GM10248 (cell line): ENCODE results near the gene HIVEP1.

Experiments used
- CTCF ChIA-PET: fragments of 300-600 bp; sonication (Branson Sonifier 250); formaldehyde crosslinking; extraction: SDS; loops from one replicate; lab custom pipeline; 2021; ENCODE audit warnings: antibody characterized with exemption; lab: Yijun Ruan, JAX
- POLR2A ChIA-PET: fragments of 350-650 bp; sonication (Branson Sonifier 250); formaldehyde crosslinking; extraction: SDS; loops from one replicate; lab custom pipeline; 2020; ENCODE audit warnings: antibody characterized with exemption; lab: Yijun Ruan, JAX
- DNase-seq: peaks from one replicate; pipeline ENCODE4 v3.0.0; 2012; ENCODE audit errors: extremely low spot score
- CTCF ChIP-seq: IDR thresholded peaks from 2 replicates; pipeline ENCODE4 v1.5.1; 2012; ENCODE audit warnings: mild to moderate bottlenecking, low read depth; ENCODE audit errors: extremely low read depth, missing control alignments, control extremely low read depth

HIVEP1 gene

GRCh38 chr6:12013307-12013719, 1.2 kb downstream of the HIVEP1 start:
- no peak for DNase-seq
- ChIA-PET POLR2A (interaction anchor here (0.5 to 2.3 kb wide), 4 partner anchors 53 to 883 kb away, joined by 3 to 15 read pairs (median 8); no protein-coding TSS in a partner anchor), CTCF (interaction anchor here (1.0 to 2.0 kb wide), 6 partner anchors 9 to 358 kb away, joined by 3 to 8 read pairs (median 4); no protein-coding TSS in a partner anchor)
- no peak for TF ChIP-seq CTCF

GRCh38 chr6:12014027-12014872, 2.1 kb downstream of the HIVEP1 start:
- ChIA-PET POLR2A (interaction anchor here (0.9 to 2.3 kb wide), 2 partner anchors 52 to 282 kb away, joined by 3 to 15 read pairs; no protein-coding TSS in a partner anchor), CTCF (interaction anchor here (1.0 to 2.0 kb wide), 7 partner anchors 8 to 490 kb away, joined by 3 to 8 read pairs (median 4); no protein-coding TSS in a partner anchor)
- TF ChIP-seq CTCF = no peak
- no peak for DNase-seq

- no peak for TF ChIP-seq CTCF
- ChIA-PET POLR2A (interaction anchor here (0.9 to 2.3 kb wide), 2 partner anchors 51 to 283 kb away, joined by 3 to 15 read pairs; no protein-coding TSS in a partner anchor), CTCF (interaction anchor here (1.1 to 2.0 kb wide), 4 partner anchors 13 to 489 kb away, joined by 3 to 8 read pairs (median 4); no protein-coding TSS in a partner anchor)
- DNase-seq = no peak
These were observed 2.7 kb downstream of the HIVEP1 start for GRCh38 chr6:12014873-12015149.

- ChIA-PET CTCF (interaction anchor here (0.7 to 1.3 kb wide), 2 partner anchors 11 to 13 kb away, joined by 4 to 5 read pairs; no protein-coding TSS in a partner anchor), POLR2A (no interaction called here)
- DNase-seq = no peak
- TF ChIP-seq CTCF = no peak
These were observed 5.2 kb downstream of the HIVEP1 start for GRCh38 chr6:12017263-12017662.

- CTCF ChIA-PET = interaction anchor here (1.3 to 1.4 kb wide), 2 partner anchors 10 to 362 kb away, joined by 3 to 5 read pairs; no protein-coding TSS in a partner anchor
- POLR2A ChIA-PET = no interaction called here
- TF ChIP-seq CTCF = no peak
- no peak for DNase-seq
These were observed 5.8 kb downstream of the HIVEP1 start for GRCh38 chr6:12017876-12018401.

GRCh38 chr6:12020187-12020791, 8.2 kb downstream of the HIVEP1 start:
- TF ChIP-seq CTCF = no peak
- DNase-seq = no peak
- POLR2A ChIA-PET = interaction anchor here (0.6 kb wide), 1 partner anchor 10 kb away, joined by 4 read pairs; no protein-coding TSS in a partner anchor
- CTCF ChIA-PET = interaction anchor here (1.0 kb wide), 1 partner anchor 10 kb away, joined by 3 read pairs; no protein-coding TSS in a partner anchor
